Common myeloid progenitor, CD34-positive (primary cell): ENCODE measurements around the gene ANKRD13D.

Source experiments
- CTCF ChIA-PET: fragments of 350-600 bp; sonication (Branson Sonifier 250); formaldehyde crosslinking; loops from one replicate; lab custom pipeline; 2021; ENCODE audit warnings: antibody characterized with exemption; lab: Charles Lee
- POLR2A ChIA-PET: fragments of 350-600 bp; sonication (Branson Sonifier 250); formaldehyde crosslinking; loops from one replicate; lab custom pipeline; 2021; ENCODE audit warnings: antibody characterized with exemption; lab: Charles Lee
- DNase-seq, 3 donors: peaks; one replicate each; pipeline versions ENCODE4 v3.0.0 to v3.0.0-alpha.2; 2013
- H3K27ac ChIP-seq, 2 experiments: 1 replicate in 1 of 2; 2 replicates in 1 of 2; pipeline ENCODE4 v1.7.0; 2013; ENCODE audit warnings: inconsistent platforms in 2 of 2, low read length in 2 of 2, mild to moderate bottlenecking in 2 of 2, low read depth in 1 of 2, moderate library complexity in 1 of 2; ENCODE audit not compliant: severe bottlenecking in 2 of 2, insufficient read depth in 1 of 2, poor library complexity in 1 of 2
- H3K27me3 ChIP-seq, 5 experiments: replicated peaks in 2 of 5; 1 replicate in 3 of 5; 2 replicates in 2 of 5; pipeline versions ENCODE4 v1.6.1 to v1.7.0; 2013; ENCODE audit warnings: low read length in 4 of 5, mild to moderate bottlenecking in 2 of 5, moderate library complexity in 2 of 5, inconsistent platforms in 1 of 5; ENCODE audit not compliant: insufficient read depth in 5 of 5, control insufficient read depth in 4 of 5
- H3K36me3 ChIP-seq, 4 experiments: 1 replicate in 2 of 4; 2 replicates in 2 of 4; pipeline versions ENCODE4 v1.6.1 to v1.7.0; 2013; ENCODE audit warnings: low read length in 3 of 4, control low read depth in 1 of 4, mild to moderate bottlenecking in 1 of 4; ENCODE audit not compliant: control insufficient read depth in 4 of 4, insufficient read depth in 4 of 4
- H3K4me1 ChIP-seq, 4 experiments: 1 replicate in 3 of 4; 2 replicates in 1 of 4; pipeline versions ENCODE4 v1.6.1 to v1.7.1; 2013; ENCODE audit warnings: low read length in 3 of 4, mild to moderate bottlenecking in 3 of 4, control low read depth in 1 of 4, inconsistent platforms in 1 of 4, moderate library complexity in 1 of 4; ENCODE audit not compliant: control insufficient read depth in 4 of 4, insufficient read depth in 4 of 4; ENCODE audit errors: control extremely low read depth in 1 of 4
- H3K4me3 ChIP-seq, 7 experiments: 1 replicate in 4 of 7; 2 replicates in 3 of 7; pipeline versions ENCODE4 v1.5.1 to v1.7.0; 2013; ENCODE audit warnings: mild to moderate bottlenecking in 7 of 7, low read length in 6 of 7, moderate library complexity in 6 of 7, inconsistent platforms in 2 of 7, low read depth in 2 of 7, control low read depth in 1 of 7; ENCODE audit not compliant: insufficient read depth in 4 of 7, control insufficient read depth in 1 of 7; ENCODE audit errors: extremely low read depth in 1 of 7
- H3K9me3 ChIP-seq, 5 experiments: 1 replicate in 4 of 5; 2 replicates in 1 of 5; pipeline versions ENCODE4 v1.6.1 to v1.7.1; 2013; ENCODE audit warnings: low read length in 4 of 5, mild to moderate bottlenecking in 2 of 5, inconsistent platforms in 1 of 5, low read depth in 1 of 5, moderate library complexity in 1 of 5; ENCODE audit not compliant: control insufficient read depth in 4 of 5, insufficient read depth in 2 of 5; ENCODE audit errors: control extremely low read depth in 1 of 5
- WGBS: methylation state at CpG from one replicate; pipeline ENCODE4 v1.1.5; 2013; ENCODE audit not compliant: insufficient coverage; 5-methylcytosine and 5-hydroxymethylcytosine counted together

Gene ANKRD13D

GRCh38 chr11:67273260-67273990, 15.7 kb upstream of the ANKRD13D start:
- peak overlapping the region; percentile 50 to 65 for H3K27ac ChIP-seq
- CTCF ChIA-PET: interaction anchor here (1.2 to 8.9 kb wide), 6 partner anchors 9 to 78 kb away, joined by 3 to 69 read pairs (median 53); partner anchors contain the start of gene ANKRD13D
- H3K9me3 ChIP-seq: no peaks in the 10 kb centered on the region
- peaks cover 12 to 100% (median 98%) of the 10 kb centered on the region in 4 experiments for H3K4me1 ChIP-seq
- POLR2A ChIA-PET: interaction anchor here (0.8 to 9.0 kb wide), 2 partner anchors 15 to 78 kb away, joined by 3 to 147 read pairs; partner anchors contain the start of gene ANKRD13D
- DNase-seq: no peak
- peaks cover 2 to 86% (median 29%) of the 10 kb centered on the region in 4 experiments for H3K36me3 ChIP-seq
- 33% methylated on average over 13 of the region's 14 CpGs for WGBS
- no peaks in the 10 kb centered on the region for H3K27me3 ChIP-seq
- H3K4me3 ChIP-seq: peak overlapping the region in 6 of 7 experiments; percentile 4 to 98 (median 32)

- H3K4me1 ChIP-seq: peaks cover 6 to 100% (median 98%) of the 10 kb centered on the region in 4 experiments
- peak overlapping the region; percentile 79 to 97 for H3K27ac ChIP-seq
- H3K9me3 ChIP-seq: no peaks in the 10 kb centered on the region
- POLR2A ChIA-PET: interaction anchor here (5.9 kb wide), 1 partner anchor 14 kb away, joined by 211 read pairs; the partner anchor contains the start of gene ANKRD13D
- CTCF ChIA-PET: interaction anchor here (0.7 to 8.9 kb wide), 5 partner anchors 12 to 41 kb away, joined by 4 to 70 read pairs (median 43); partner anchors contain the start of gene ANKRD13D
- peaks cover 3 to 86% (median 30%) of the 10 kb centered on the region in 4 experiments for H3K36me3 ChIP-seq
- peak overlapping the region in 5 of 7 experiments; percentile 15 to 61 (median 43) for H3K4me3 ChIP-seq
- 36% methylated on average over 33 of the region's 35 CpGs for WGBS
- no peak for DNase-seq
- H3K27me3 ChIP-seq: no peaks in the 10 kb centered on the region
Measured at GRCh38 chr11:67274768-67275605, 14.1 kb upstream of the ANKRD13D start.

GRCh38 chr11:67275606-67276409, 13.3 kb upstream of the ANKRD13D start:
- peak overlapping the region in 4 of 7 experiments; percentile 37 to 61 (median 48) for H3K4me3 ChIP-seq
- no peaks in the 10 kb centered on the region for H3K9me3 ChIP-seq
- POLR2A ChIA-PET: interaction anchor here (0.9 to 5.9 kb wide), 2 partner anchors 13 to 42 kb away, joined by 3 to 211 read pairs; partner anchors contain the start of gene ANKRD13D
- H3K4me1 ChIP-seq: peaks cover 6 to 100% (median 98%) of the 10 kb centered on the region in 4 experiments
- WGBS: 76% methylated on average over 14 of the region's 17 CpGs
- peak in 1 of 3 donors; percentile 43 for DNase-seq
- H3K36me3 ChIP-seq: peaks cover 6 to 86% (median 39%) of the 10 kb centered on the region in 4 experiments
- CTCF ChIA-PET: interaction anchor here (0.7 to 8.9 kb wide), 6 partner anchors 9 to 106 kb away, joined by 3 to 70 read pairs (median 24); partner anchors contain the start of gene ANKRD13D
- no peaks in the 10 kb centered on the region for H3K27me3 ChIP-seq
- H3K27ac ChIP-seq: peak overlapping the region; percentile 79 to 97

- H3K4me1 ChIP-seq: peaks cover 6 to 99% (median 98%) of the 10 kb centered on the region in 4 experiments
- no peaks in the 10 kb centered on the region for H3K9me3 ChIP-seq
- CTCF ChIA-PET: interaction anchor here (1.1 to 8.9 kb wide), 12 partner anchors 7 to 105 kb away, joined by 3 to 70 read pairs (median 6); partner anchors contain the start of genes ANKRD13D and POLD4
- under 1% methylated on average over 15 of the region's 16 CpGs for WGBS
- peak overlapping the region; percentile 79 to 97 for H3K27ac ChIP-seq
- no peaks in the 10 kb centered on the region for H3K27me3 ChIP-seq
- peak; percentile 91 to 97 (median 96) for DNase-seq
- H3K36me3 ChIP-seq: peaks cover 6 to 86% (median 48%) of the 10 kb centered on the region in 4 experiments
- POLR2A ChIA-PET: interaction anchor here (0.8 to 5.9 kb wide), 9 partner anchors 9 to 1855 kb away, joined by 3 to 211 read pairs (median 10); partner anchors contain the start of genes ANKRD13D, GRK2, KDM2A and SSH3
- H3K4me3 ChIP-seq: peak overlapping the region in 3 of 7 experiments; percentile 11 to 46 (median 36)
Measured at GRCh38 chr11:67276781-67277230, 12.3 kb upstream of the ANKRD13D start.

GRCh38 chr11:67277231-67277961, 11.7 kb upstream of the ANKRD13D start:
- CTCF ChIA-PET: interaction anchor here (0.8 to 8.9 kb wide), 15 partner anchors 8 to 105 kb away, joined by 3 to 70 read pairs (median 5); partner anchors contain the start of genes ANKRD13D, GRK2 and POLD4
- H3K4me3 ChIP-seq: peak overlapping the region in 6 of 7 experiments; percentile 26 to 69 (median 54)

More at GRCh38 chr11:67277231-67277961, 11.7 kb upstream of the ANKRD13D start:
- H3K9me3 ChIP-seq: no peaks in the 10 kb centered on the region
- WGBS: under 1% methylated on average over 22 of the region's 24 CpGs
- peaks cover 6 to 99% (median 98%) of the 10 kb centered on the region in 4 experiments for H3K4me1 ChIP-seq
- peak overlapping the region; percentile 96 to 97 for H3K27ac ChIP-seq
- DNase-seq: peak; percentile 98 to 100 (median 99)
- POLR2A ChIA-PET: interaction anchor here (0.7 to 5.9 kb wide), 11 partner anchors 9 to 1856 kb away, joined by 3 to 211 read pairs (median 5); partner anchors contain the start of genes ANKRD13D, GRK2, KDM2A and SSH3
- no peaks in the 10 kb centered on the region for H3K27me3 ChIP-seq
- peaks cover 9 to 86% (median 49%) of the 10 kb centered on the region in 4 experiments for H3K36me3 ChIP-seq
